DOHH2 (cell line): Measurements from ENCODE around the gene SEMA5A.

Source experiments
- EZH2phosphoT487 ChIP-seq: fragments of 200-600 bp; sonication (generic); IDR thresholded peaks from 2 replicates; pipeline ENCODE4 v1.6.1; 2017; ENCODE audit warnings: borderline replicate concordance, mild to moderate bottlenecking, antibody characterized with exemption, low read length, moderate library complexity, mixed read lengths
- TF ChIP-seq, protein P1 (sequence below): fragments of 200-600 bp; sonication (generic); IDR thresholded peaks from one replicate; pipeline ENCODE4 v1.5.1; 2014; ENCODE audit warnings: antibody characterized with exemption, mild to moderate bottlenecking, low read depth, low read length; ENCODE audit not compliant: poor library complexity, severe bottlenecking

DNA sequence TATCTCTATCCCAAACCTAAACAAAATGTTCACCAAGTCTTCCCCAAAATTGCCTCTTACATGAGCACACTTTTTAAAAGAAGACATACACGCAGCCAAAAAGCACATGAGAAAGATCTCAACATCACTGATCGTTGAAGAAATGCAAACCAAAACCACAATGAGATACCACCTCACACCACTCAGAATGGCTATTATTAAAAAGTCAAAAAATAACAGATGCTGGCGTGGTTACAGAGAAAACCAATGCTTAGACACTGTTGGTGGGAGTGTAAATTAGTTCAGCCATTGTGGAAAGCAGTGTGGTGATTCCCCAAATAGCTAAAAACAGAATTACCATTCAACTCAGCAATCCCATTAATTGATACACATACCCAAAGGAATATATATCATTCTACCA, 83.8 kb downstream of the SEMA5A start:
- TF ChIP-seq, protein P1, sequence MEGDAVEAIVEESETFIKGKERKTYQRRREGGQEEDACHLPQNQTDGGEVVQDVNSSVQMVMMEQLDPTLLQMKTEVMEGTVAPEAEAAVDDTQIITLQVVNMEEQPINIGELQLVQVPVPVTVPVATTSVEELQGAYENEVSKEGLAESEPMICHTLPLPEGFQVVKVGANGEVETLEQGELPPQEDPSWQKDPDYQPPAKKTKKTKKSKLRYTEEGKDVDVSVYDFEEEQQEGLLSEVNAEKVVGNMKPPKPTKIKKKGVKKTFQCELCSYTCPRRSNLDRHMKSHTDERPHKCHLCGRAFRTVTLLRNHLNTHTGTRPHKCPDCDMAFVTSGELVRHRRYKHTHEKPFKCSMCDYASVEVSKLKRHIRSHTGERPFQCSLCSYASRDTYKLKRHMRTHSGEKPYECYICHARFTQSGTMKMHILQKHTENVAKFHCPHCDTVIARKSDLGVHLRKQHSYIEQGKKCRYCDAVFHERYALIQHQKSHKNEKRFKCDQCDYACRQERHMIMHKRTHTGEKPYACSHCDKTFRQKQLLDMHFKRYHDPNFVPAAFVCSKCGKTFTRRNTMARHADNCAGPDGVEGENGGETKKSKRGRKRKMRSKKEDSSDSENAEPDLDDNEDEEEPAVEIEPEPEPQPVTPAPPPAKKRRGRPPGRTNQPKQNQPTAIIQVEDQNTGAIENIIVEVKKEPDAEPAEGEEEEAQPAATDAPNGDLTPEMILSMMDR = no peak
- TF ChIP-seq EZH2phosphoT487 = no peak
